Astrocyte of the cerebellum (primary cell): ENCODE data around the gene MYO3B.

ENCODE experiments used
- DNase-seq: peaks from one replicate; pipeline ENCODE4 v3.0.0-alpha.2; 2011; ENCODE audit warnings: low read depth
- H3K4me3 ChIP-seq: 2 replicates; pipeline ENCODE4 v1.5.1; 2011; ENCODE audit warnings: mild to moderate bottlenecking, low read depth, low read length, moderate library complexity
- CTCF ChIP-seq: IDR thresholded peaks from 2 replicates; pipeline ENCODE4 v1.5.1; 2012; ENCODE audit warnings: low read length, low read depth, moderate library complexity, mild to moderate bottlenecking; ENCODE audit errors: missing control alignments
- in situ Hi-C: cut with HindIII; loops from 2 replicates; pipeline ENCODE4 v1.10.0; 2017; ENCODE audit warnings: low sequenced_read_pairs

Gene MYO3B

GRCh38 chr2:170500770-170501169 lies 322.8 kb downstream of the MYO3B start:
- no peak overlapping the region for H3K4me3 ChIP-seq
- no peak for TF ChIP-seq CTCF
- no peak for DNase-seq
- in situ Hi-C loops: no loop called here

DNA sequence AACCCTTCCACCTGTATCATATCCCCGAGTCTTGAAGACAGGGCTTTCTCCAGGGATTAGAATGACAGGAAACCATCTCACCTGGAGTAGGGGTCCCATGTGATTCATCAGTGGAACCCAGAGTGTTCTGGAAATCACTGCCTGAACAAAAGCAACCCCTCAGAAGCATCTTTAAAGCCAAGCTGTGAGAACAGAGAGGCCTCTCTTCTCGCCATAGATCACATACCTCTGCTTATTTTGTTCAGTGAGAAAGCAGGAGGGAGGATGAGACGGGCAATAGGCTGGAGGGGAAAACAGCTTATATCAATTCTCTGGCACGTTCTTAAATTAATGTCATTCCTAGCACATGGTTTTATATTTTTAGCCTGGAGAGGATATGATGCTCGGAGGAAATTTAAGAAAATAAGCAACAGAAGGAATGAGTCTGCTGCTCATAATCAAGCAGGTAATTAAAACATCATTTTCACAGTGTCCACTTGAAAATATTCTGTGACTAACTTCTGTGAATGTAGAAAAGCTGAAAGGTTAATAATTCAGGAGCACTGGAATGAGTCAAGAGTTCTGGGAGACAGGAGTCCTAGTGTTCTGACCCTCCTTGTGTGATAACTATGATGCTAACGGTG lies 323.6 kb downstream of the MYO3B start:
- TF ChIP-seq CTCF: no peak
- DNase-seq: no peak
- in situ Hi-C loops: no loop called here
- no peak overlapping the region for H3K4me3 ChIP-seq

GRCh38 chr2:170502361-170503130 lies 324.6 kb downstream of the MYO3B start:
- TF ChIP-seq CTCF: no peak
- no peak for DNase-seq
- in situ Hi-C loops: no loop called here
- no peak overlapping the region for H3K4me3 ChIP-seq

DNA sequence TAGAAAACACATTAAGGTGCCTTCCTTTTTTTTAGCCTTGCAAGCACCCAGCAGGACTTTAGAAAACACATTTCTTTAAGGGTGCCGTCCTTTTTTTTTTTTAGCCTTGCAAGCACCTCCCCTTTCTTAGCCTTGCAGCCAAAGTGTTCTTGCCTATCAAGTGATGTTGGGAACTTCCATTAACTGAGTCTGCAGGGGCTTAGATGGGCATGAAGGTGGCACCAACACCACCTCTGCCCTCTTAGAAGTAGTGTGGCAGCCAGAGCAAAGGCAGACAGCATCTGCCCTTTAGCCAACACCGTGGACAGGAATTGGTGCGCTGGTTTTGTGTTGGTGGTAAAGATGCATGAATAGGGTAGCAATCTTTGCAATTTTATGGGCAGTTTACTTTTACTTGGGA lies 325.6 kb downstream of the MYO3B start:
- H3K4me3 ChIP-seq: no peak overlapping the region
- TF ChIP-seq CTCF: no peak
- in situ Hi-C loops: no loop called here
- DNase-seq: no peak

DNA sequence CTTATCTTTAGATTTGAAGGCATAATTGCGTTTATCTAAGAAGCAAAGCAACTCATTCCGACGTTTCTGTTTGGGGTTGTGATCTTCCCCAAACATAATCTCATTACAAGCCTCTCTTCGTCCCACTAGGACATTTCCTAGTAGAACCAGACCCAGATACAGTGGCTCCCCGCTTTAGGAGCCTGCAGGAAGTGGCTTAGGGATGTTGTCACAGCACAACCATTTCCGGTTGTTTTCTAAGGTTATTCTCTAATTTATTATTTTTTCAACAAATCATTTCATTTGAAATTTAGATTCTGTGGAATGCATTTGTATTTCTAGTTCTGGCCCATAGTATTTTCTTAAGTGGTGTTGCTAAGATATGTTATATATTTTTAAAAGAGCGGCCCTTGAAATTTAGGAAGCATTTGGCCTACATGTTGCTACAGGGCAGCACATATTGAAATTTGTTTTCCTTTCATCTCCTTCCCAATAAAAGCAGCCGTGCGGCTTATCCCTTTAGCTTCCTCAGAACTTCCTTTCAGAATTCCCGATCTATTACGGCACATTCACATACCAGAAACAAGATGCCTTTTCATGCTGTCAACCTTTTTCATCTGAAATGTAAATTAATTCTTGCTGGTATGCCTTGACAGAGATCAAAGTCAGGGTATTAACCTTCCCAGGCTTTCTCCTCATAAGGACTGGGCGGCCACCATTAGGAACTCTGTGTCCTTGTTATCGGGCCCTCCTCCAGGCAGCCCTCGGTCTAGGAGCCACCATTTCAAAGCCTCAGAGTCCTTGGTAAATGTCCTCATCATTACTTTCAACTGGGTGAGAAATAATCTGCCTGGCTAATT lies 326.2 kb downstream of the MYO3B start:
- TF ChIP-seq CTCF: no peak
- in situ Hi-C loops: no loop called here
- DNase-seq: no peak
- no peak overlapping the region for H3K4me3 ChIP-seq

DNA sequence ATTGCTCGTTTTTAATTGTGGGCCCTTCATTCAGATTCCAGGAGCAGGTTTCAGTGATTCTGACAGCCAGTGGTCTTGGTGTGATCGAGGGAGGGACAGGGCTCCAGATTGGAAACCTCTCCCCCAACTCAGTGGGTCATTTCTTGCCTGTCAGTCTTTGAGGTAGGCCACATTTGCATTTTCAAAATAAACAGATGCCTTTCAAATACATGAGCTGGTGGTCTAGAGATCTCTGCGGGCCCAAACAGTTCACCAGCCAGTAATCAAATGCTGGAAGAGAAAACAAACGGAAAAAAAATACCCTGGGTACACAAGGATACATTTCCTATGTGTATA lies 326.8 kb downstream of the MYO3B start:
- in situ Hi-C loops: no loop called here
- no peak overlapping the region for H3K4me3 ChIP-seq
- TF ChIP-seq CTCF: no peak
- no peak for DNase-seq
